Activated naive CD8-positive, alpha-beta T cell treated with anti-CD3 and anti-CD28 coated beads, Interleukin-2, amount 10 ng/mL, durations not matched to agents 7 days and 5 days (primary cell): ENCODE data around the gene SLC7A7. TPM values are rescaled to one million over a fixed set of nuclear protein-coding genes. Genes with fewer than 3 reads are reported as not detected.

ENCODE experiments used
- ATAC-seq: fragments of 150-1000 bp; cut with Tn5 transposase; one replicate; pipeline ENCODE4 v1.10.0; 2021; ENCODE audit warnings: low read depth, moderate library complexity
- POLR2A ChIA-PET: fragments of 350-600 bp; sonication (Branson Sonifier 250); formaldehyde crosslinking; loops from one replicate; lab custom pipeline; 2021; ENCODE audit warnings: antibody characterized with exemption; lab: Charles Lee
- DNase-seq: peaks from one replicate; pipeline ENCODE4 v3.0.0; 2021
- H3K27ac Mint-ChIP-seq: one replicate; pipeline ENCODE4 v1.8.0; 2022; ENCODE audit warnings: mild to moderate bottlenecking, mixed read lengths
- H3K27me3 Mint-ChIP-seq: one replicate; pipeline ENCODE4 v1.8.0; 2022; ENCODE audit warnings: mild to moderate bottlenecking, moderate library complexity, mixed read lengths
- H3K36me3 Mint-ChIP-seq: one replicate; pipeline ENCODE4 v1.8.0; 2021; ENCODE audit warnings: mild to moderate bottlenecking, mixed read lengths
- H3K4me1 Mint-ChIP-seq: one replicate; pipeline ENCODE4 v1.8.0; 2021; ENCODE audit warnings: mixed read lengths
- H3K4me3 Mint-ChIP-seq: one replicate; pipeline ENCODE4 v1.8.0; 2022; ENCODE audit warnings: mild to moderate bottlenecking, moderate library complexity, mixed read lengths
- H3K9me3 Mint-ChIP-seq: one replicate; pipeline ENCODE4 v1.8.0; 2021; ENCODE audit warnings: mixed read lengths
- total RNA-seq, 2 experiments: library from RNA; stranded (reverse); gene quantifications; one replicate each; pipeline ENCODE4 v1.2.3, GENCODE V29; 2021

Gene SLC7A7
- total RNA-seq, 2 experiments from 2014 or later, result 0.89 to 2.5 TPM

DNA sequence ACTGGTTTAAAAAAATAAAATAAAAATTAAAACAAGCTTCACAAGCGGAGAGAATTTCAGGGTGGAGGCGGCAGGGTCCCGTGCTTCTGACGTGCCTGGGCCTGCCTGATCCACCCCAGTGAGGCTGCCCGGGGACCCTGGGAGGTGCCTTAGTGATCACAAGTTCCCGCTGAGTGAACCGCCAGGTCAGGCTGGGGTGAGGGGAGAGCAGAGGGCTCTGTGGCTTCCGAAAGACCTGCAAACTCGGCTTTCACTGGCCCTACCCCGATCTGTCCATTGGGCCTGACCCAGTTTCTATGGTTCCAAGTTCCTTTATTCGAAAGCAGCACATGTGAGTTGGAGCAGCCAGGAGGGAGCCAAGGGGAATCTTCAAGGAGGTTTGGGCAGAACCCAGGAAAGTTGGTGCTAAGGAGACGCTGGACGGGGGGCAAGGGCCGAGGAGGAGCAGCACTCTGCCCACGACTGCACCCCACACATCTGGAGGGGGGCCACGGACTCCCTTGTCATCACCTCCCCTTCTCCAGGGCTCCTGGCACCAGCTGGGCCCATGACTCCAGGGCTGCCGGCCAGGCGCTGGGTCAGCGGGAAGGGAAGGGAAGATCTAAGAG lies 34.1 kb upstream of the SLC7A7 start:
- ATAC-seq (no peak), DNase-seq (no peak)
- H3K4me1 Mint-ChIP-seq, result peaks cover 21% of the 10 kb centered on the region
- H3K36me3 Mint-ChIP-seq, result no peaks in the 10 kb centered on the region
- H3K27me3 Mint-ChIP-seq, result peaks cover 12% of the 10 kb centered on the region
- no peaks in the 10 kb centered on the region for H3K9me3 Mint-ChIP-seq
- H3K4me3 Mint-ChIP-seq, result no peak overlapping the region
- no peak overlapping the region for H3K27ac Mint-ChIP-seq
- POLR2A ChIA-PET, result no interaction called here

DNA sequence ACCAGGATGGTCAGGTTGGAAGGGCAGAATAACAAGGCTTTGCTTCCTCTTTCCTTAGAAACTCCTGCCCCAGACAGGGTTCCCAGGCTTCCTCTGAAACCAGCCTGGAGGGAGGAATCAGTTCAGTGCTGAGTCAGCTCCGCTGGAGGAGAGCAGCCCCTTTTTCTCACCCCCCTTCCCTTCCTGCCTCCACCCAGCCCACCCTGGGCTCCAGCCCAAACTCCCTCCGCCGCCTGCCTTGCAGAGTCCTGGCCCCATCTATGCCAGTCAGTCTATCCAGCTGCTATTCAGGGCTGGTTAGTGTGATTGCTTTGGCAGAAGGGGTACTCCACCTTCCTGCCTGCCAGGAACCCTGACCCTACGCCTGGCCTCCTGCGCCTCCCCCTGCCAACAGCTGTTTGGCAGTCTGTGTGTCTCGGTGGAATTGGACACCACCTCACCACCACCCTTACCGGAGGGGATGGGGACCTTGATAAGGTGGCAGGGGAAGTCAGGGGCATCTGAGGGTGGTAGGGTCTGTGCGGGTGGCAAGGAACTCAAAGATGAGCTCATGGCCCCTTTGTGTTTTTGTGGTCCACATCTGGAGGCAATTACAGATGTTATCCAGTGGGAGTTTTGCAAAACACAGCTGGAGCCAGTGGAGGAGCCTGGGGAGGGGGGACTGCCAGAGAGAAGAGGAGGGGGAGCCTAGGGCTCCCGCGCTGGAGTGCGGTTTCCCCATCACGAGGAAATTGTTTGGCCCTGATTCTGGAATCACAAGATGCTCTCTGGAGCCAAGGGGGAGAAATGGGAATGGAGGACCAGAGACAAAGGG lies 33.3 kb upstream of the SLC7A7 start:
- DNase-seq (no peak), ATAC-seq (no peak)
- H3K4me1 Mint-ChIP-seq, result peaks cover 21% of the 10 kb centered on the region
- no peak overlapping the region for H3K27ac Mint-ChIP-seq
- POLR2A ChIA-PET, result interaction anchor here (1.6 kb wide), 1 partner anchor 25 kb away, joined by 3 read pairs; no protein-coding TSS in a partner anchor
- H3K27me3 Mint-ChIP-seq, result peaks cover 13% of the 10 kb centered on the region
- H3K4me3 Mint-ChIP-seq, result no peak overlapping the region
- H3K36me3 Mint-ChIP-seq, result no peaks in the 10 kb centered on the region
- H3K9me3 Mint-ChIP-seq, result no peaks in the 10 kb centered on the region

DNA sequence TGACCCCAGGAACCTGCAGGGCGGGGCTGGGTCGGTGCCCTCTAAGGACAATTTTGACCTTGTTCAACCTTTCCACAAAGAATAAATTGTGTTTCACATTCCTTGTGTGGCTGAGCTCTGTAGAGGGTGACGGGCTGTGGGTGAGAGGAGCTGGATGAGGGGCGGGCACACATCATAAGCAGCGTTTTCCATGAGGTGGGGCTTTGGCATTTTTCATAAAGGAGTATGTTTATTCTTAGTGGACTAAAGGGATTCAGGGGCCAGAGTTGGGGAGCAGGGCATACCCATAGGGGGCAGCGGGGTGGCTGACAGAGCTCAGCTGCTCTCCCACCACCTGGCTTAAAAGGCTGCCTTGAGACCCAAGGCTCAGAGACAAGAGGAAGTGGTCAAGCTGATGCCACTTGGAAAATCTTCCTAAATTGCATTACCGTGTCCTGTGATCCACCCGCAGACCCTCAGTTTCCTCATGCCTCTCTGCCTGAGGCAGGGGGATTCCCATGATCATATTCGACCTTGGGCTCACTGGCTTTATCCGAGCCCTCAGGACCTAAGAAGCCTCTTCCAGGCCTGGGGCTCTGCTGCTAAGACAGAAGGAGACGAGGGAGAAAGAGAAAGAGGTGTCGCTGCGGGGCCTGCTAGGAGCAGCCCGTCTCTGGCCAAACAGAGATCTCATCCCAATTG lies 32.6 kb upstream of the SLC7A7 start:
- peaks cover 14% of the 10 kb centered on the region for H3K27me3 Mint-ChIP-seq
- no peaks in the 10 kb centered on the region for H3K9me3 Mint-ChIP-seq
- POLR2A ChIA-PET, result interaction anchor here (1.6 kb wide), 1 partner anchor 25 kb away, joined by 3 read pairs; no protein-coding TSS in a partner anchor
- DNase-seq (no peak), ATAC-seq (no peak)
- H3K36me3 Mint-ChIP-seq, result no peaks in the 10 kb centered on the region
- no peak overlapping the region for H3K27ac Mint-ChIP-seq
- peaks cover 17% of the 10 kb centered on the region for H3K4me1 Mint-ChIP-seq
- no peak overlapping the region for H3K4me3 Mint-ChIP-seq

DNA sequence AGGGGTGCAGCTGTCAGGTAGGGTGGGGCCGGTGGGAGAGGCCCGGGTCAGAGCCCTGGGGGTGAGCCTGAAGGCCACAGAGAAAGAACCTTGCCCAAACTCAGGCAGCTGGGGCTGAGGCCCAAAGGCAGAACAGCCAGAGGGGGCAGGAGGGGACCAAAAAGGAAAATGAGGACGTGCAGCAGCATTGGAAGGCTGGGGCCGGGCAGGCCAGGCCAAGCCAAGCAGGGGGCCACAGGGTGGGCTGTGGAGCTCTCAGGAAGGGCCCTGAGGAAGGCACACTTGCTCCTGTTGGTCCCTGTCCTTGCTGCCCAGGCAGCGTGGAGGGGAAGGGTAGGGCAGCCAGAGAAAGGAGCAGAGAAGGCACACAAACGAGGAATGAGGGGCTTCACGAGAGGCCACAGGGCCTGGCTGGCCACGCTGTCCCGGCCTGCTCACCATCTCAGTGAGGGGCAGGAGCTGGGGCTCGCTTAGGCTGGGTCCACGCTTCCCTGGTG lies 31.6 kb upstream of the SLC7A7 start:
- no peak for ATAC-seq
- Mint-ChIP-seq H3K9me3 (no peaks in the 10 kb centered on the region), H3K27me3 (peaks cover 14% of the 10 kb centered on the region), H3K4me3 (no peak overlapping the region), H3K36me3 (no peaks in the 10 kb centered on the region), H3K4me1 (peaks cover 15% of the 10 kb centered on the region), H3K27ac (no peak overlapping the region)
- no peak for DNase-seq
- POLR2A ChIA-PET, result interaction anchor here (1.6 kb wide), 2 partner anchors 12 to 24 kb away, joined by 3 read pairs; no protein-coding TSS in a partner anchor

DNA sequence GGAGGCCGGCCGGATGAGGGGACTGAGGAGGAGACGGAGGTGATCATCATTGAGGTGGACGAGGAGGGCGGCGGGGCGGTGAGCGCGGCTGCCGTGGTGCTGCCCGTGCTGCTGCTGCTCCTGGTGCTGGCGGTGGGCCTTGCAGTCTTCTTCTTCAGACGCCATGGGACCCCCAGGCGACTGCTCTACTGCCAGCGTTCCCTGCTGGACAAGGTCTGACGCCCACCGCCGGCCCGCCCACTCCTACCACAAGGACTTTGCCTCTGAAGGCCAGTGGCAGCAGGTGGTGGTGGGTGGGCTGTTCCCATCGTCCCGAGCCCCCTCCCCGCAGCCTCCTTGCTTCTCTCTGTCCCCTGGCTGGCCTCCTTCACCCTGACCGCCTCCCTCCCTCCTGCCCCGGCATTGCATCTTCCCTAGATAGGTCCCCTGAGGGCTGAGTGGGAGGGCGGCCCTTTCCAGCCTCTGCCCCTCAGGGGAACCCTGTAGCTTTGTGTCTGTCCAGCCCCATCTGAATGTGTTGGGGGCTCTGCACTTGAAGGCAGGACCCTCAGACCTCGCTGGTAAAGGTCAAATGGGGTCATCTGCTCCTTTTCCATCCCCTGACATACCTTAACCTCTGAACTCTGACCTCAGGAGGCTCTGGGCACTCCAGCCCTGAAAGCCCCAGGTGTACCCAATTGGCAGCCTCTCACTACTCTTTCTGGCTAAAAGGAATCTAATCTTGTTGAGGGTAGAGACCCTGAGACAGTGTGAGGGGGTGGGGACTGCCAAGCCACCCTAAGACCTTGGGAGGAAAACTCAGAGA lies 30.8 kb upstream of the SLC7A7 start:
- Mint-ChIP-seq H3K27ac (no peak overlapping the region), H3K4me3 (no peak overlapping the region), H3K36me3 (no peaks in the 10 kb centered on the region), H3K27me3 (peaks cover 14% of the 10 kb centered on the region), H3K9me3 (no peaks in the 10 kb centered on the region), H3K4me1 (peaks cover 7% of the 10 kb centered on the region)
- POLR2A ChIA-PET, result interaction anchor here (1.6 kb wide), 1 partner anchor 11 kb away, joined by 3 read pairs; no protein-coding TSS in a partner anchor
- DNase-seq (no peak), ATAC-seq (no peak)

DNA sequence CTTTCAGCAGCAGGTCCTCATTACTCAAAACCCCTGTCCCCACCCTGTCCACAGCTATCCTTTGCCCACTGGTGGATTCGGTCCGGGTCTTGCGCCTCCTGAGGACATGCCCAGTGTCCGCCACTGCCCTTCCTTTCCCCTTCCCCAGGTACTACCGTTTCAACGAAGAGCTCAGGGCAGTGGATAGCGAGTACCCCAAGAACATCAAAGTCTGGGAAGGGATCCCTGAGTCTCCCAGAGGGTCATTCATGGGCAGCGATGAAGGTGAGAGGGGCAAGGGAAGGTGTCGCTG lies 29.8 kb upstream of the SLC7A7 start:
- Mint-ChIP-seq H3K27me3 (peaks cover 14% of the 10 kb centered on the region), H3K27ac (no peak overlapping the region), H3K36me3 (no peaks in the 10 kb centered on the region), H3K4me3 (no peak overlapping the region), H3K9me3 (no peaks in the 10 kb centered on the region), H3K4me1 (peaks cover 9% of the 10 kb centered on the region)
- ATAC-seq (no peak), DNase-seq (no peak)
- POLR2A ChIA-PET, result no interaction called here

DNA sequence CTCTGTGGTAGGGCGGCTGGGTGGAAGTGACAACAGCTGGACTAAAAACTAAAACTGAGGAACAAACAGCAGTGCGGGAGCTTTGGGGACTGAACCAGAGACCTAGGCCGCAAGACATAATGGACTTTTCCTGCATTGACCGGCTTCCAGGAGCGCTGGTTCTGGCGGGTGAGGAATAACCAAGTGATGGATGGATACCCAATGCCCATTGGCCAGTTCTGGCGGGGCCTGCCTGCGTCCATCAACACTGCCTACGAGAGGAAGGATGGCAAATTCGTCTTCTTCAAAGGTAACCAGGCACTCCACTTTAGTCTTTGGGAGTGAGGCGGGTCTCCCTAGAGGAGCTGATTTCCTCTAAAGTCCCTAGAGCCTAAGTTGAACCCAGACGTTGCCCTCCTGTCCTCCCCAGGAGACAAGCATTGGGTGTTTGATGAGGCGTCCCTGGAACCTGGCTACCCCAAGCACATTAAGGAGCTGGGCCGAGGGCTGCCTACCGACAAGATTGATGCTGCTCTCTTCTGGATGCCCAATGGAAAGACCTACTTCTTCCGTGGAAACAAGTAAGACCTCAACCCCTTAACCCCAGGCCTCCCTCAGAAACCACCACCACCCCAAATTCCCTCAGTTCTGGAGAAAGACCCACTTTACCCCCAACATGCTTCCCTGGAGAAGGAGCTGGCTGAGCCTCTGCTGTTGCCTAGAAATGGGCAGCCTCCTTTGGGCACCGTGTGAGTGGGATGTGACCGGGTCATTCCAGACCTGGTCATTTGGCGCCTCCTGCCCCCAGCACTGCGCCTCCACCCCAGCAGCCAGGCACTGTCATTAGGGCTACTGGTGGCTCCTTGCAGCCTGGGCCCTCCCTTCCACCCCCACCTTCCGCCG lies 29.2 kb upstream of the SLC7A7 start:
- no peak overlapping the region for H3K4me3 Mint-ChIP-seq
- DNase-seq, result no peak
- H3K27me3 Mint-ChIP-seq, result peaks cover 14% of the 10 kb centered on the region
- H3K4me1 Mint-ChIP-seq, result peaks cover 9% of the 10 kb centered on the region
- POLR2A ChIA-PET, result no interaction called here
- H3K9me3 Mint-ChIP-seq, result no peaks in the 10 kb centered on the region
- H3K36me3 Mint-ChIP-seq, result no peaks in the 10 kb centered on the region
- H3K27ac Mint-ChIP-seq, result no peak overlapping the region
- no peak for ATAC-seq

DNA sequence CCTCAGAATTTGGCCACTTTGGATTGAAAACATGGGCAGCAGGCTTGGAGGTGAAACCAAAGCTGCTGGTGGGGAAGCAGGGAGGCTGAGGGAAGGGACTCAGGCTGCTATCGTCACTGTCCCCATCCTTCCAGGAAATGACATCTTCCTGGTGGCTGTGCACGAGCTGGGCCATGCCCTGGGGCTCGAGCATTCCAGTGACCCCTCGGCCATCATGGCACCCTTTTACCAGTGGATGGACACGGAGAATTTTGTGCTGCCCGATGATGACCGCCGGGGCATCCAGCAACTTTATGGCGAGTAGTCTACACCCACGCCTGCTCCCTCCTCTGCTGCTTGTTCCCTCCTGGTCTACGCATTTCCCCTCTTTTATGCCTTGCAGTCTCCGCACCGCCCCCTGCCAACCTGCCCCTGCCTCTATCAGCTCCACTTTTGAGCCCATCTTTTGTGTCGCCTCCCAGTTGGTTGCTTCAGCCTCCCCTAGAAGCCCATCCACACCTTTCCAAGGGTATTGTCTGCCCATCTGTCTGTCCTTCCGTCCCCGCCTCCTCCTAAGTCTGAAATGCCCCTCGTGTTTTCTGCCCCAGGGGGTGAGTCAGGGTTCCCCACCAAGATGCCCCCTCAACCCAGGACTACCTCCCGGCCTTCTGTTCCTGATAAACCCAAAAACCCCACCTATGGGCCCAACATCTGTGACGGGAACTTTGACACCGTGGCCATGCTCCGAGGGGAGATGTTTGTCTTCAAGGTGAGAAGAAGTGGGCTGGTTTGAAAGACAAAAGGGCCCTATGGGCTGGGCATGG lies 28.1 kb upstream of the SLC7A7 start:
- Mint-ChIP-seq H3K27me3 (peaks cover 7% of the 10 kb centered on the region), H3K9me3 (no peaks in the 10 kb centered on the region), H3K4me3 (no peak overlapping the region), H3K27ac (no peak overlapping the region), H3K36me3 (peaks cover 2% of the 10 kb centered on the region), H3K4me1 (peaks cover 8% of the 10 kb centered on the region)
- DNase-seq (no peak), ATAC-seq (no peak)
- POLR2A ChIA-PET, result no interaction called here

DNA sequence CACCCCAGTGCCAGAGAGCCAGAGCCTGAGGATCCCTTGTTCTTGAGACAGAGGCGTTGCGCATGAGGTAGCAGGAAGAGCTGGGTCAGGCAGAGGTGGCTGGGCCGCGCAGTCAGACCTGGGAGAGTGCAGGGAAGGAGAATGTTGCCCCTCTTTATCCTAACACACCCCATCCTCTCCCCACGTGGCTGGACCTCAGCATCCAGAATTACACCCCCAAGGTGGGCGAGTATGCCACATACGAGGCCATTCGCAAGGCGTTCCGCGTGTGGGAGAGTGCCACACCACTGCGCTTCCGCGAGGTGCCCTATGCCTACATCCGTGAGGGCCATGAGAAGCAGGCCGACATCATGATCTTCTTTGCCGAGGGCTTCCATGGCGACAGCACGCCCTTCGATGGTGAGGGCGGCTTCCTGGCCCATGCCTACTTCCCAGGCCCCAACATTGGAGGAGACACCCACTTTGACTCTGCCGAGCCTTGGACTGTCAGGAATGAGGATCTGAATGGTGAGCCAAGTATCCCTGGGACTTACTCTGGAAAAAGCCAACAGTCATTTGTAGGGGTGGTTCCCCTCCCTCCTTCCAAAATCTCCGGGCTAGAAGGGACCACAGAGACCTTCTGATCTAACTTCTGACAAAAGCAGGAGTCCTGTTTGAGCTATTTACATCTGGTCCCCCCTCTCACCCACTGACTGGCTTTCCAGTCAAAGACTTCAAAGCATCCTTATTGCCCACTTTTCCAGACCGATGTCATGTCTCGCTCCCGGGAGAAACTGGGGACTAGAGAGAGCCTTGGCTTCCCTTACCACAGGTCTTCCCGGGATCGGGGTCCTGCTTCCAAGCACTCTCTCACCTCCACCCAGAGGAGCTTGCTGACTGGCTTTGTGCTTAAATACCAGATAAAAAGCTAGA lies 27.2 kb upstream of the SLC7A7 start:
- Mint-ChIP-seq H3K27me3 (peaks cover 6% of the 10 kb centered on the region), H3K4me3 (no peak overlapping the region), H3K4me1 (peaks cover 7% of the 10 kb centered on the region), H3K9me3 (no peaks in the 10 kb centered on the region), H3K36me3 (peaks cover 2% of the 10 kb centered on the region), H3K27ac (no peak overlapping the region)
- DNase-seq (no peak), ATAC-seq (no peak)
- POLR2A ChIA-PET, result no interaction called here

DNA sequence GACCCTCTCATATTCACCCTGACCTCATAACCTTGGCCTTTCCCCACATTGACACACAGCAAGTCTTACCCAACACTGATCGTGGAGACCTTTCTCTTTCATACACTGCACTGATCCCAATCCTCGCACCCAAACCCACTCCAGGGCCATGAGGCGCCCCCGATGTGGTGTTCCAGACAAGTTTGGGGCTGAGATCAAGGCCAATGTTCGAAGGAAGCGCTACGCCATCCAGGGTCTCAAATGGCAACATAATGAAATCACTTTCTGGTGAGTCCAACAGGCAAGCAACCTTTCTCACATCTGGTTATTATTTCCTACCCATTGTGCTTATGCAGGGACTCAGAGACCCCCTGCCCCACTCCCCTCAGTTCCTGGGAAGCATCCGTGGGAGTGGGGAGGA lies 26.5 kb upstream of the SLC7A7 start:
- no peak for ATAC-seq
- POLR2A ChIA-PET, result interaction anchor here (0.8 kb wide), 1 partner anchor 29 kb away, joined by 3 read pairs; the partner anchor contains the start of gene LRP10
- Mint-ChIP-seq H3K27ac (no peak overlapping the region), H3K9me3 (no peaks in the 10 kb centered on the region), H3K36me3 (peaks cover 2% of the 10 kb centered on the region), H3K4me1 (peaks cover 10% of the 10 kb centered on the region), H3K4me3 (no peak overlapping the region), H3K27me3 (peaks cover 12% of the 10 kb centered on the region)
- no peak for DNase-seq

DNA sequence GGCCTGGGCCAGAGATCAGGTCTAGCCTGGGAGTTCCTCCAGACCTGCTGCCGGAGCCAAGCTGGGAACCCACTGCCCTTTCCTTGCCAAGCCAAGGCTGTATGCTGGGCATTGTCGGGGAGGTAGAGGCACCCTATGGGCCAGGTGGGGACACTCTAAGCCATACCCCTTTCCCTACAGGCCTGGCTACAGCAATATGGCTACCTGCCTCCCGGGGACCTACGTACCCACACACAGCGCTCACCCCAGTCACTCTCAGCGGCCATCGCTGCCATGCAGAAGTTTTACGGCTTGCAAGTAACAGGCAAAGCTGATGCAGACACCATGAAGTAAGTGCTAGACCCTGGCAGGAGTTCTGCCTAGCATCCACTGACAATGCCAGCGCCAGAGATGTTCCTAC lies 26.1 kb upstream of the SLC7A7 start:
- DNase-seq (no peak), ATAC-seq (no peak)
- H3K27me3 Mint-ChIP-seq, result peaks cover 14% of the 10 kb centered on the region
- H3K4me3 Mint-ChIP-seq, result no peak overlapping the region
- H3K9me3 Mint-ChIP-seq, result no peaks in the 10 kb centered on the region
- H3K27ac Mint-ChIP-seq, result no peak overlapping the region
- peaks cover 10% of the 10 kb centered on the region for H3K4me1 Mint-ChIP-seq
- POLR2A ChIA-PET, result interaction anchor here (0.6 to 0.8 kb wide), 2 partner anchors 30 to 257 kb away, joined by 3 read pairs; partner anchors contain the start of gene LRP10
- peaks cover 3% of the 10 kb centered on the region for H3K36me3 Mint-ChIP-seq
